Mucosa of stomach (tissue), 1 donor: ENCODE data around the gene PRRC1.

Experiments
- H3K27me3 ChIP-seq: one replicate; pipeline ENCODE4 v1.7.0; 2013; ENCODE audit warnings: mild to moderate bottlenecking, low read length; ENCODE audit not compliant: control insufficient read depth, insufficient read depth
- H3K36me3 ChIP-seq: one replicate; pipeline ENCODE4 v1.7.0; 2013; ENCODE audit warnings: low read length; ENCODE audit not compliant: control insufficient read depth, insufficient read depth
- H3K4me1 ChIP-seq: one replicate; pipeline ENCODE4 v1.7.0; 2013; ENCODE audit warnings: mild to moderate bottlenecking, low read length; ENCODE audit not compliant: control insufficient read depth, insufficient read depth
- H3K4me3 ChIP-seq: one replicate; pipeline ENCODE4 v1.7.0; 2013; ENCODE audit warnings: low read length
- H3K9ac ChIP-seq: one replicate; pipeline ENCODE4 v1.7.0; 2013; ENCODE audit warnings: mild to moderate bottlenecking, low read length, moderate library complexity
- H3K9me3 ChIP-seq: one replicate; pipeline ENCODE4 v1.7.0; 2013; ENCODE audit warnings: mild to moderate bottlenecking, low read length, moderate library complexity; ENCODE audit not compliant: control insufficient read depth
- donor health status: Pancreatic carcinoma.

Gene PRRC1

GRCh38 chr5:127517480-127518318 is at the start of gene PRRC1:
Gene PRRC1, plus strand, starts transcription at chr5:127517640. Its CDS starts 5,840 bp downstream, at chr5:127523480.
- H3K9me3 ChIP-seq, result no peaks in the 10 kb centered on the region
- H3K36me3 ChIP-seq, result no peaks in the 10 kb centered on the region

DNA sequence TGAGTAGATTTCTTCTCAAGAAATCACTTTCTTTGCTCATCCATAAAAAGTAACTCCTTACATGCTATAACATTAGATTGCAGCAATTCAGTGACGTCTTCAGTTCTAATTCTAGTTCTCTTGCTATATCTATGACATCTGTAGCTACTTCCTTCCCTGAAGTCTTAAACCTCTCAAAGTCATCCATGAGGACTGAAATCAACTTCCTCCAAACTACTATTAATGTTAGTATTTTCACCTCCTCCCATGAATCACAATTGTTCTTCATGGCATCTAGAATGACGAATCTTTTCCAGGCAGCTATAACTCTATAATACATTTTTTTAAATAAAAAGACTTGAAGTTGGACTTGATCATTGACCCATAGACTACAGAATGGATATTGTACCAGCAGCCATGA is 46.2 kb upstream of the PRRC1 start:
- no peaks in the 10 kb centered on the region for H3K9me3 ChIP-seq
- H3K4me3 ChIP-seq, result no peak overlapping the region
- no peaks in the 10 kb centered on the region for H3K27me3 ChIP-seq
- no peaks in the 10 kb centered on the region for H3K4me1 ChIP-seq
- no peak overlapping the region for H3K9ac ChIP-seq
- H3K36me3 ChIP-seq, result no peaks in the 10 kb centered on the region

More at GRCh38 chr5:127517480-127518318, at the start of gene PRRC1:
- H3K4me3 ChIP-seq, result peak within 1 kb of the TSS; percentile 83
- H3K27me3 ChIP-seq, result no peaks in the 10 kb centered on the region
- no peaks in the 10 kb centered on the region for H3K4me1 ChIP-seq
- H3K9ac ChIP-seq, result peak within 1 kb of the TSS; percentile 93

DNA sequence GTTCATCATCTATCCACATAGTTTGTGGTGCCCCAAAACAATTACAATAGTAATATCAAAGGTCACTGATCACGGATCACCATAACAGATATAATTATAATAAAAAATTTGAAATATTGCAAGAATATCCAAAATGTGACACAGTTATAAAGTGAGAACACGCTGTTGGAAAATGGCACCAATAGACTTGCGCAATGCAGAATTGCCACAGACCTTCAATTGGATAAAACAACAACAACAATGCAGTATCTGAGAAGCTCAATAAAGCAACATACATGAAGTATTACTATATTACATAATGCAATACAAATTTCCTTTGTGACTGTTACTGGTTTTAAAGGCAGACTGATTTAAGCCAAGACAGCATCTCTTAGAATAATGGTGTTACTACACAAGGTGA is 44.7 kb upstream of the PRRC1 start:
- Histone ChIP-seq H3K27me3 (no peaks in the 10 kb centered on the region), H3K4me1 (no peaks in the 10 kb centered on the region), H3K9ac (no peak overlapping the region), H3K9me3 (no peaks in the 10 kb centered on the region), H3K36me3 (no peaks in the 10 kb centered on the region), H3K4me3 (no peak overlapping the region)

- H3K36me3 ChIP-seq, result no peaks in the 10 kb centered on the region
- H3K4me3 ChIP-seq, result no peak overlapping the region
- H3K27me3 ChIP-seq, result no peaks in the 10 kb centered on the region
- H3K4me1 ChIP-seq, result no peaks in the 10 kb centered on the region
- H3K9ac ChIP-seq, result no peak overlapping the region
- no peaks in the 10 kb centered on the region for H3K9me3 ChIP-seq
Measured at GRCh38 chr5:127486471-127486870, 31.0 kb upstream of the PRRC1 start.

- no peaks in the 10 kb centered on the region for H3K4me1 ChIP-seq
- H3K9me3 ChIP-seq, result no peaks in the 10 kb centered on the region
- no peaks in the 10 kb centered on the region for H3K36me3 ChIP-seq
- H3K4me3 ChIP-seq, result no peak overlapping the region
- H3K27me3 ChIP-seq, result no peaks in the 10 kb centered on the region
- no peak overlapping the region for H3K9ac ChIP-seq
Measured at GRCh38 chr5:127492854-127493738, 24.3 kb upstream of the PRRC1 start.

DNA sequence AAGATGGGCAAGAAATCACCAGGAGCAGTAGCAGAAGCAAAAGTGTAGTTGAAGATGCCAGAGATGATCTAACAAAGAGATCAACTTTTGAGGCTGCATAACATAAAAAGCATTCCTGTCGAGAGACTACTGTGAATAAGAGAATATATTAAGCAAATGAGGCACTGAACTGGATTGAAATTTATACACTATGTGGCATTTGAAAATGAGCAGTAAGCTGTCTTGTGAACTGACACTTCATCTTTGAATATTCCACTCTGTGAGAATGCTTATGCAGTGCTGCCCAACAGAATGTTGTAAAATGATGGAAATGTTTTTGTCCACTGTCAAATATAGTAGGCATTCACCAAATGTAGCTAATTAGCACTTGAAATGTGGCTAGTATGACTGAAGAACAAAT is 18.9 kb upstream of the PRRC1 start:
- no peak overlapping the region for H3K9ac ChIP-seq
- no peaks in the 10 kb centered on the region for H3K4me1 ChIP-seq
- H3K36me3 ChIP-seq, result no peaks in the 10 kb centered on the region
- no peak overlapping the region for H3K4me3 ChIP-seq
- no peaks in the 10 kb centered on the region for H3K9me3 ChIP-seq
- H3K27me3 ChIP-seq, result no peaks in the 10 kb centered on the region

DNA sequence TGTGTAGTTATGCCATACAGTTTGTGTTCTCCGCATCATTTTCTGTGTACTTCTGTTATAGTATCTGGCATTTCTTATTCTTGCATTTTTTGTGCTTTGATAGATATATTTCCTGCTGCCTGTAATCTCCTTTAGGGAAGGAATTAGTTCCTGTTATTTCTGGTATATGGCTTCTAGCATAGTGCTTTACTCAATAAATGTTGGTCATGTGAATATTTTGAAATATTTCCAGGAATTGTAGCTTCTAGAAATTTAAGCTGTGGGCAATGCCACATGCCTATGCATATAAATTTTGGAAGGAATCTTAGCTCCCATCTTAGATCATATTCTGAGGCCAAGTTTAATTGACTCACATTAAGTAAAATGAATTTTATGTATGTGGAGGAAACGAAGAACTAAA is 11.5 kb upstream of the PRRC1 start:
- no peaks in the 10 kb centered on the region for H3K9me3 ChIP-seq
- H3K4me3 ChIP-seq, result no peak overlapping the region
- no peaks in the 10 kb centered on the region for H3K4me1 ChIP-seq
- no peak overlapping the region for H3K9ac ChIP-seq
- no peaks in the 10 kb centered on the region for H3K36me3 ChIP-seq
- H3K27me3 ChIP-seq, result no peaks in the 10 kb centered on the region

DNA sequence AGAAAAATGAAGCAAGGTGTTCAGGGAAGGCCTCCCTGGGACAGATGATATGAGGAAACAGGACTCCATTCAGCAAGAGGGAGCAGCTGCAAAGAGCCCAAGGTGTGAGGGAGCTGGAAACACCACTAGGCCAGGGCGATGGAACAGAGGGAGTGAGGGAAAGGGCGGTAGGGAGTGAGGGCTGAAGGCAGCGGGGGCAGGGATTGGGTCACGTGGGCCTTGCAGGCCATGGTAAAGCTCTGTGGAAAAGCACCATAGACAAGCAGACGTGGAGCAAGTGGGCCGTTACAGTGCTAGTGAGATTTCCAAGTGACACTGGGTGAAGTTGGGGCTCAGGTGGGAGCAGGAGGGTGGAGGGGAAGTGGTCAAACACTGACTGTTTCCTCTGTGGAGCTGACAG is 10.8 kb upstream of the PRRC1 start:
- Histone ChIP-seq H3K4me3 (no peak overlapping the region), H3K36me3 (no peaks in the 10 kb centered on the region), H3K9ac (no peak overlapping the region), H3K9me3 (no peaks in the 10 kb centered on the region), H3K4me1 (no peaks in the 10 kb centered on the region), H3K27me3 (no peaks in the 10 kb centered on the region)

- H3K4me1 ChIP-seq, result no peaks in the 10 kb centered on the region
Measured at GRCh38 chr5:127508644-127509373, 8.6 kb upstream of the PRRC1 start.

DNA sequence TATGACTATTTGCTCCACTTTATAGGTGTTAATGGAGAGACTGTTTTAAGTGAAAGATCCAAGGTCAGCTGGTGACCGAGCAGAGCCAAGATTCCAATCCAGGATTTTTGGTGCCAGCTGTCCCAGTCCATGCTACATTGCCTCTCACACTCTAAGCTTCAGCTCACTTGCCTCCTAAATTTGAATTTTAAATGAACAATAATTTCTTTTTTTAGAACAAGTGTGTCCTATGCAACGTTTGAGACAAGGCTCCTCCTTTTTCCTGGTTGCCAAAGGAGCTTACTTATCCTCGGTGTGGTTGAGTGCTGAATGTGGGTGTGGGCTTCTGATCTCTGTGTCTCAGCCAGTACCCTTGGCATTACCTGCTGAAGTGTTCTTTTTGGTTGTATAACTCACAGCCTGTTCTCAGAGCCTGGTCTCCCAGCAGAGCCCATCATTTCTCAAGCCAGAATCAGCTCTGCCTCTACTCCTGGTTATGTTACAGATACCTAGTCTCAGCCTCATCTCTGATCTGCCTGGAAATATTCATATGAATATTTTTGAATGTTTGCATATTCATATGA is 4.0 kb upstream of the PRRC1 start:
- Histone ChIP-seq H3K4me1 (no peaks in the 10 kb centered on the region), H3K4me3 (no peak overlapping the region), H3K9me3 (no peaks in the 10 kb centered on the region), H3K36me3 (no peaks in the 10 kb centered on the region), H3K27me3 (no peaks in the 10 kb centered on the region), H3K9ac (no peak overlapping the region)

More at GRCh38 chr5:127508644-127509373, 8.6 kb upstream of the PRRC1 start:
- H3K36me3 ChIP-seq, result no peaks in the 10 kb centered on the region
- H3K9ac ChIP-seq, result no peak overlapping the region
- no peaks in the 10 kb centered on the region for H3K9me3 ChIP-seq
- H3K27me3 ChIP-seq, result no peaks in the 10 kb centered on the region
- H3K4me3 ChIP-seq, result no peak overlapping the region

DNA sequence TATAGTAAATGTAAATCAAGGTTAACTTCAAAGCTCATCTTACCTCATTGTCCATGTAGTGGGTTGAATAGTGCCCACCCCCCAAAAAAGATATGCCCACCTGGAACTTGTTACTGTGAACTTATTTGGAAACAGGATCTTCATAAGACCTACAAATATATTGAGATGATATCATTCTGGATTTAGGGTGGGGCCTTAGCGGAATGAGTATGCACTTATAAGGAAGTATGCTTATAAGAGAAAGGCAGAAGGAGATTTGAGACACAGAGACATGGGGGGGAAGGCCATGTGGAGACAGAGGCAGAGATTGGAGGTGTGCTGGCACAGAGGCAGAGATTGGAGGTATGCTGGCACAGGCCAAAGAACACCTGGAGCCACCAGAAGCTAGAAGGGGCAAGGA is 2.6 kb upstream of the PRRC1 start:
- Histone ChIP-seq H3K9me3 (no peaks in the 10 kb centered on the region), H3K4me3 (no peak overlapping the region), H3K4me1 (no peaks in the 10 kb centered on the region), H3K36me3 (no peaks in the 10 kb centered on the region), H3K9ac (no peak overlapping the region), H3K27me3 (no peaks in the 10 kb centered on the region)
